ENCODE results near the gene PAF1. TPM values are rescaled to one million over a fixed set of nuclear protein-coding genes. Genes with fewer than 3 reads are reported as not detected.

The PAF1 gene
- total and polyA plus RNA-seq, 2 of the 13 experiments (the other 11 are each of a cell fraction or from before 2014, with no cell fraction given) = 30.2 to 31.1 TPM

DNA sequence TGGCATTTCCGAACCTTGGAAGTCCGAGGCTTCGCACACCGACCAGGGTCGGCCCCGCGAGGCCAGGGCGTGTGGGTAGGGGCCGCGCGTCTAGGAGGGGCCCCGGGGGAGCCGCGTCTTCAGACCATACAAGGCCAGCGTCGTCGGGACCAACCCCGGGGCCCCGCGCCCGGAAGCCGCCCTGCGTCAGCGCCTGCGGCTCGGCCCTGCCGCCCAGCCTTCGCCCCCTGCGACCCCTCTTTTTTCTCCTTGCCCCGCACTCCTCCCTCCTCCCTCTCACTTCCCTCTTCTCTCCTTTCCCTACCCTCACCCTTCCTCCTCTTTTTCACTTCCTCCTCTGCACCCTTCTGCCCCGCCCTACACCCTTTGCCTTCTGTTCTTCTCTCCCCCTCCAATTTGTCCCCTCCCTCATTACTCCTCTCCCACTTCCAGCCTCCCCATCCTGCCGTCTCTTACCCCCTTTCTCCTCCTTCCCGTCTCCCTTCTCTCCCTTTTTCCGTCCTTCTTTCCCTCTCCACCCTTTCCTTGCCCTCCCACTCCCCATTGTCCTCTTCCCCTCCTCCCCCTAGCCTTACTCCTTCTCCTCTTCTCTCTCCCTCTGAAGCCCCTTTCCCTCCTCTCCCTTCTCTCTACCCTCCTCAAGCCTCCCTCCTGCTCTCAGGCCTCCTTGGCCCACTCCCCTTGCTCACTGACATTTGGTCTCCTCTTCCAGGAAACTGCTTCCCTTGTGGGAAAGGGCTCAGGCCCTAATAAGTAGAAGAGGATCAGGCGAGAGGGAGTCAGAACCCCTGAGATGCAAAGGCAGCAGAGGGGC lies 19.3 kb upstream of the PAF1 start (continued):
- TF ChIP-seq TSC22D2 (CRISPR knock-in tag; IDR thresholded peaks at IDR 0.05; ENCODE audit: borderline replicate concordance) (0 out of 2 replicates have a peak, but pooled peaks have one; percentile 21), ZEB1 (IDR thresholded peaks at IDR 0.05; ENCODE audit: insufficient replicate concordance, low read depth) (no peak), RBAK (CRISPR knock-in tag; IDR thresholded peaks at IDR 0.05) (no peak), SOX5 (CRISPR knock-in tag; IDR thresholded peaks at IDR 0.05; ENCODE audit: borderline replicate concordance) (no peak), TMF1 (CRISPR knock-in tag; IDR thresholded peaks at IDR 0.05; ENCODE audit: low read depth) (no peak), SMARCE1 (IDR thresholded peaks at IDR 0.05; ENCODE audit: borderline replicate concordance) (no peak), GABPA (IDR thresholded peaks at IDR 0.05; ENCODE audit: low read depth, low read length) (peak; percentile 42; the same call in 1 of the 2 replicates), GABPA (CRISPR knock-in tag; IDR thresholded peaks at IDR 0.05; ENCODE audit: low read depth) (peak; percentile 31), MED13 (CRISPR knock-in tag; IDR thresholded peaks at IDR 0.05) (no peak), SRY (CRISPR knock-in tag; IDR thresholded peaks at IDR 0.05) (peak; percentile 66; the same call in 1 of the 2 replicates), SETDB1 (CRISPR knock-in tag; IDR thresholded peaks at IDR 0.05; ENCODE audit: borderline replicate concordance) (no peak), POLR2AphosphoS2 (IDR thresholded peaks at IDR 0.05; ENCODE audit: low read depth, low read length) (no peak), YEATS2 (CRISPR knock-in tag; IDR thresholded peaks at IDR 0.05; ENCODE audit: borderline replicate concordance) (peak; percentile 26; the same call in 1 of the 2 replicates)
- TF ChIP-seq, protein P1, sequence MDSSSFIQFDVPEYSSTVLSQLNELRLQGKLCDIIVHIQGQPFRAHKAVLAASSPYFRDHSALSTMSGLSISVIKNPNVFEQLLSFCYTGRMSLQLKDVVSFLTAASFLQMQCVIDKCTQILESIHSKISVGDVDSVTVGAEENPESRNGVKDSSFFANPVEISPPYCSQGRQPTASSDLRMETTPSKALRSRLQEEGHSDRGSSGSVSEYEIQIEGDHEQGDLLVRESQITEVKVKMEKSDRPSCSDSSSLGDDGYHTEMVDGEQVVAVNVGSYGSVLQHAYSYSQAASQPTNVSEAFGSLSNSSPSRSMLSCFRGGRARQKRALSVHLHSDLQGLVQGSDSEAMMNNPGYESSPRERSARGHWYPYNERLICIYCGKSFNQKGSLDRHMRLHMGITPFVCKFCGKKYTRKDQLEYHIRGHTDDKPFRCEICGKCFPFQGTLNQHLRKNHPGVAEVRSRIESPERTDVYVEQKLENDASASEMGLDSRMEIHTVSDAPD (CRISPR knock-in tag; IDR thresholded peaks at IDR 0.05) = no peak
- TF ChIP-seq, protein P2, sequence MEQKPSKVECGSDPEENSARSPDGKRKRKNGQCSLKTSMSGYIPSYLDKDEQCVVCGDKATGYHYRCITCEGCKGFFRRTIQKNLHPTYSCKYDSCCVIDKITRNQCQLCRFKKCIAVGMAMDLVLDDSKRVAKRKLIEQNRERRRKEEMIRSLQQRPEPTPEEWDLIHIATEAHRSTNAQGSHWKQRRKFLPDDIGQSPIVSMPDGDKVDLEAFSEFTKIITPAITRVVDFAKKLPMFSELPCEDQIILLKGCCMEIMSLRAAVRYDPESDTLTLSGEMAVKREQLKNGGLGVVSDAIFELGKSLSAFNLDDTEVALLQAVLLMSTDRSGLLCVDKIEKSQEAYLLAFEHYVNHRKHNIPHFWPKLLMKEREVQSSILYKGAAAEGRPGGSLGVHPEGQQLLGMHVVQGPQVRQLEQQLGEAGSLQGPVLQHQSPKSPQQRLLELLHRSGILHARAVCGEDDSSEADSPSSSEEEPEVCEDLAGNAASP (CRISPR knock-in tag; IDR thresholded peaks at IDR 0.05; ENCODE audit: borderline replicate concordance) = 0 out of 2 replicates have a peak, but pooled peaks have one; percentile 29
- TF ChIP-seq, protein P3, sequence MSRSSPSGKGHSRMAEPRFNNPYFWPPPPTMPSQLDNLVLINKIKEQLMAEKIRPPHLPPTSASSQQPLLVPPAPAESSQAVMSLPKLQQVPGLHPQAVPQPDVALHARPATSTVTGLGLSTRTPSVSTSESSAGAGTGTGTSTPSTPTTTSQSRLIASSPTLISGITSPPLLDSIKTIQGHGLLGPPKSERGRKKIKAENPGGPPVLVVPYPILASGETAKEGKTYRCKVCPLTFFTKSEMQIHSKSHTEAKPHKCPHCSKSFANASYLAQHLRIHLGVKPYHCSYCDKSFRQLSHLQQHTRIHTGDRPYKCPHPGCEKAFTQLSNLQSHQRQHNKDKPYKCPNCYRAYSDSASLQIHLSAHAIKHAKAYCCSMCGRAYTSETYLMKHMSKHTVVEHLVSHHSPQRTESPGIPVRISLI (CRISPR knock-in tag; IDR thresholded peaks at IDR 0.05; ENCODE audit: borderline replicate concordance) = no peak

Data from HepG2 (cell line).